HepG2 (cell line): ENCODE measurements around the gene WDR53.

Source experiments
- CTCF ChIP-seq: sonication (generic); formaldehyde crosslinking; IDR thresholded peaks from 2 replicates; pipeline ENCODE4 v1.5.0; 2020; ENCODE audit warnings: mild to moderate bottlenecking, missing genetic modification reagents, moderate library complexity
- MAFF ChIP-seq: IDR thresholded peaks from 2 replicates; pipeline ENCODE4 v1.6.1; 2011; ENCODE audit warnings: low read depth, low read length, improper control_type of control experiment
- NFIC ChIP-seq: IDR thresholded peaks from 2 replicates; pipeline ENCODE4 v1.6.1; 2012; ENCODE audit warnings: mild to moderate bottlenecking, low read length, inconsistent platforms
- SRF ChIP-seq: IDR thresholded peaks from 2 replicates; pipeline ENCODE4 v1.6.1; 2011; ENCODE audit warnings: mild to moderate bottlenecking, low read depth, low read length, moderate library complexity
- ZNF367 ChIP-seq: sonication (generic); formaldehyde crosslinking; IDR thresholded peaks from 2 replicates; pipeline ENCODE4 v1.4.0; 2020; ENCODE audit warnings: missing genetic modification reagents, borderline replicate concordance

DNA sequence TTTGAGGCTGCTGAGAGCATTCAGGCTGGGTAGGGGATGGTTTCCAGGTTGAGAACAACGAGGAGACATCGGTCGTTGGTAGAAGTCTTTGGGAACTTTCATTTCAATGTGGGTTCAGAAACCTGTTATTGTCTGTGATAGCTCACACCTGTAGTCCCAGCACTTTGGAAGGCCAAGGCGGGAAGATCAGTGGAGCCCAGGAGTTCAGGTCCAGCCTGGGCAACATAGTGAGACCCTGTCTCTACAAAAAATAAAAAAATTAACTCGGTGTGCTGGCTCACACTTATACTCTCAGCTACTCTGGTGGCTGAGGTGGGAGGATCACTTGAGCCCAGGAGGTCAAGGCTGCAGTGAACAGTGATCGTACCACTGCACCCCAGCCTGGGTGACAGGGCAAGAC is 63.8 kb downstream of the WDR53 start:
- TF ChIP-seq ZNF367 (no peak), NFIC (no peak), MAFF (no peak), CTCF (no peak), SRF (no peak)
